ENCODE measurements around the gene AIDA.
A peak's percentile ranks its signal among the peaks of the same experiment; 100 is the strongest.

The AIDA gene

DNA sequence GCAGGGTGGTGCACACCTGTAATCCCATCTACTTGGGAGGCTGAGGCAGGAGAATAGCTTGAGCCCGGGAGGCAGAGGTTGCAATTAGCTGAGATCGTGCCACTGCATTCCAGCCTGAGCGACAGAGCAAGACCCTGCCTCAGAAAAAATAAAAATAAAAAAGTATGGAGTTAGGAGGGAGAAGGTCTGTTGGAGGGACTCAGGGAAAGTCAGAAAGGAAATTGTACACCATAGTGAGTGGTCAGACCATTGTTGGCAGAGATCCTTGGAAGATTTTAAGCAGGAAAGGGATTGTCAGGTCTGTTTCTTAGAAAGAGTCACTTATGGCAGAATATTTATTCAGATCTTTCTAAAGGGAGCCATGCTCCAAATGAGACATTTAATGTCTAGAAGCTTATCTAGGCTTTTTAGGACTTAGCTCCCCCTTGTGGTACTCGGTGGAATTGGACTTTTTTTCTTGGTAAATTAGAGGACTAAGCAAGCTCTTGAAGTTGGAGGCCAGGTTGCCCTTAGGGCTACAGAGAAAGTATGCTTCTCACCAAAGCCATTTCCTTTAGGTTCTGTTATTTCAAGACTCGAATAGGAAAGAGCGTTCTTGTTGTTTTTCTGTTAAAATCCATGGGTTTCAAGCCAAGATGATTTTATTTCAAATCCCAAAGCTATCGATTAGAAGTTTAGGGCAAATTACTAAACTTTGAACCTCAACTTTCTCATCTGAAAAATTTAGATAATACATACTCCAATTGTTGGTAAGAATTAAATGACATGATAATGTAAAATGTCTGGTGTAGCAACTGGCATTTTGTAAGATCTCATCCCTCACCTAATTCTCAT, 77.9 kb downstream of the AIDA start:
- TF ChIP-seq, protein P1, sequence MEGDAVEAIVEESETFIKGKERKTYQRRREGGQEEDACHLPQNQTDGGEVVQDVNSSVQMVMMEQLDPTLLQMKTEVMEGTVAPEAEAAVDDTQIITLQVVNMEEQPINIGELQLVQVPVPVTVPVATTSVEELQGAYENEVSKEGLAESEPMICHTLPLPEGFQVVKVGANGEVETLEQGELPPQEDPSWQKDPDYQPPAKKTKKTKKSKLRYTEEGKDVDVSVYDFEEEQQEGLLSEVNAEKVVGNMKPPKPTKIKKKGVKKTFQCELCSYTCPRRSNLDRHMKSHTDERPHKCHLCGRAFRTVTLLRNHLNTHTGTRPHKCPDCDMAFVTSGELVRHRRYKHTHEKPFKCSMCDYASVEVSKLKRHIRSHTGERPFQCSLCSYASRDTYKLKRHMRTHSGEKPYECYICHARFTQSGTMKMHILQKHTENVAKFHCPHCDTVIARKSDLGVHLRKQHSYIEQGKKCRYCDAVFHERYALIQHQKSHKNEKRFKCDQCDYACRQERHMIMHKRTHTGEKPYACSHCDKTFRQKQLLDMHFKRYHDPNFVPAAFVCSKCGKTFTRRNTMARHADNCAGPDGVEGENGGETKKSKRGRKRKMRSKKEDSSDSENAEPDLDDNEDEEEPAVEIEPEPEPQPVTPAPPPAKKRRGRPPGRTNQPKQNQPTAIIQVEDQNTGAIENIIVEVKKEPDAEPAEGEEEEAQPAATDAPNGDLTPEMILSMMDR (conservative IDR thresholded peaks at IDR 0.05; ENCODE audit: control insufficient read depth, insufficient read depth, low read depth, low read length) = peak; percentile 93
- peak; percentile 94 for DNase-seq (ENCODE audit: low read depth)
- no peak overlapping the region for H3K4me3 ChIP-seq (ENCODE audit: control insufficient read depth, low read depth, low read length)

DNA sequence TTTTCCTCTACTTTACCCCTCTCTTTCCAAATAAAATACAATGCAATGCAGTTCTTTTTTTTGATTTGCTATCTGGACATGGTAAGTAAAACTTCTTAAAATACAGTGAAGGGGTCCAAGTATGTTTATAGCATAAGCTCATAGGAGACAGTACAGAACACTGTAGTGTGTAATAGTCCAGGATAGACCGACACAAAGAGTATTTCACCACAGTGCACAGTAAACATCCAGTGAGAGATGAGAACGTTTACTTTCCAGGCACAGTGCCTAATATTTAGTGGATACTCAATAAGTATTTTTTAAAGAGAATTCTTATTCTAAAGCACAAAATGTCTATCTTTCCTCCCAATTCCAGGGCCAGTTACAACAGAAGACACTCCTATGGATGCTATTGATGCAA, 79.5 kb downstream of the AIDA start:
- TF ChIP-seq, protein P1 (conservative IDR thresholded peaks at IDR 0.05; ENCODE audit: control insufficient read depth, insufficient read depth, low read depth, low read length) = no peak
- H3K4me3 ChIP-seq (ENCODE audit: control insufficient read depth, low read depth, low read length) = no peak overlapping the region
- DNase-seq (ENCODE audit: low read depth) = no peak

DNA sequence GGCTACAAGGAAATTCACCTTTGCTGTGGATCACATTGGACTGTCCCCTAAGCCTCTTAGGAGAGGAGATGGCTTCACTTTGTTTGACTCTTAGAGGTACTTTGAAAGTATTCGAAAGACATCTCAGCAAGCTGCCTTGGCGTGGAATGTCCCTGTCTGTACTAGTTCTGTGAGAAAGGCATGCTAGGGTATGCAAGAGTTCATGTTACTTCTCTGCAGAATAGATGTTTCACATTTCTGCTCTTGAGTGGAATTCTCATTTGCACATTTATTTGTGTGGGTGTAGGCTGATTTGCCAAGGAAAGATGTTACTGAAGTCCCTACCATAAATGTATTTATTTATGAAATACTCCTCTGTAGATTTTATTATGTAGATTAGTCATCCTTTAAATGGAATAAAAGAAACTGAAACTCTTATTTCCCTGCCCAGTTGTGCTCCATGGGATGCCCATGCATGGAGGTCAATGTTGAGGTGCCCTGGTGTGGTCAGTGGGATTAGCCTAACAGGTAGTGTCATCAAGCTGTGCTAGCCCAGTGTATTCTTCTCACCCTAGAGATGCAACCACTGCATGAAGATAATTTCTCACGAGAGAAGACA, 80.6 kb downstream of the AIDA start:
- TF ChIP-seq, protein P1 (conservative IDR thresholded peaks at IDR 0.05; ENCODE audit: control insufficient read depth, insufficient read depth, low read depth, low read length) = no peak
- no peak overlapping the region for H3K4me3 ChIP-seq (ENCODE audit: control insufficient read depth, low read depth, low read length)
- no peak for DNase-seq (ENCODE audit: low read depth)

DNA sequence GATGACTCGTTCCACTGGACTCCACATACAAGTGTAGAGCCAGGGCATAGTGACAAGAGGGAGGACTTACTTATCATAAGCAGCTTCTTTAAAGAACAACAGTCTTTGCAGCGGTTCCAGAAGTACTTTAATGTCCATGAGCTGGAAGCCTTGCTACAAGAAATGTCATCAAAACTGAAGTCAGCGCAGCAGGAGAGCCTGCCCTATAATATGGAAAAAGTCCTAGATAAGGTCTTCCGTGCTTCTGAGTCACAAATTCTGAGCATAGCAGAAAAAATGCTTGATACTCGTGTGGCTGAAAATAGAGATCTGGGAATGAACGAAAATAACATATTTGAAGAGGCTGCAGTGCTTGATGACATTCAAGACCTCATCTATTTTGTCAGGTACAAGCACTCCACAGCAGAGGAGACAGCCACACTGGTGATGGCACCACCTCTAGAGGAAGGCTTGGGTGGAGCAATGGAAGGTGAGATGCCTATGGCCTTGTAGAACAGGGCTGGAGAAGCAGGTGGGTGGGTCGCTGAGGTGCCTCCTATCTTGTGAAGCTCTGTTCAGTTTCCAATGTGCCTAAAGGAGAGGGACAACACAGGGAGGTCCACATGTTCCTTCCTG, 82.3 kb downstream of the AIDA start:
- no peak overlapping the region for H3K4me3 ChIP-seq (ENCODE audit: control insufficient read depth, low read depth, low read length)
- no peak for DNase-seq (ENCODE audit: low read depth)
- TF ChIP-seq, protein P1 (conservative IDR thresholded peaks at IDR 0.05; ENCODE audit: control insufficient read depth, insufficient read depth, low read depth, low read length) = no peak

GRCh38 chr1:222627232-222627631, 85.1 kb downstream of the AIDA start:
- TF ChIP-seq, protein P1 (conservative IDR thresholded peaks at IDR 0.05; ENCODE audit: control insufficient read depth, insufficient read depth, low read depth, low read length) = no peak
- peak; percentile 98 for DNase-seq (ENCODE audit: low read depth)
- no peak overlapping the region for H3K4me3 ChIP-seq (ENCODE audit: control insufficient read depth, low read depth, low read length)

DNA sequence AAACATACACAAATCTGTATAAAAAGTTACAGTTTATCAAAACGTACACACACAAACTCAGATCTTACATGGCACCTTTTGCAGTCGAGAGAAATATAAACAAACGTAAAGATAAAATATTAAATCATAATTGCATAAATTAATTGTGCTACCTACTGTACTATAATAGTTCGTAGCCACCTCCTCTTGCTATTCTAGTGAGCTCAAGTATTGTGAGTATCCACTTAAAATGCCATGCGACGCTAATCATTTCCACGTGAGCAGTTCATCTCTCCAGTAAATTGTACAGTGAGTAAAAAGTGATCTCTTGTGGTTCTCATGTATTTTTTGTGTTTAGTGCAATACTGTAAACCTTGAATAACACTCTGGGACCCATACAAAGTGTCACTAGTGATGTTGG, 88.1 kb downstream of the AIDA start:
- TF ChIP-seq, protein P1 (conservative IDR thresholded peaks at IDR 0.05; ENCODE audit: control insufficient read depth, insufficient read depth, low read depth, low read length) = no peak
- no peak overlapping the region for H3K4me3 ChIP-seq (ENCODE audit: control insufficient read depth, low read depth, low read length)
- no peak for DNase-seq (ENCODE audit: low read depth)

All from fibroblast of mammary gland (primary cell).